ENCODE measurements around the gene MAK.

GRCh38 chr6:10794239-10794638 is 44.1 kb downstream of the MAK start:
- TF ChIP-seq CTCF (IDR thresholded peaks at IDR 0.05): no peak
- TF ChIP-seq POLR2A (IDR thresholded peaks at IDR 0.05): no peak
